ENCODE measurements around the gene ING5.

- TF ChIP-seq, protein P1, sequence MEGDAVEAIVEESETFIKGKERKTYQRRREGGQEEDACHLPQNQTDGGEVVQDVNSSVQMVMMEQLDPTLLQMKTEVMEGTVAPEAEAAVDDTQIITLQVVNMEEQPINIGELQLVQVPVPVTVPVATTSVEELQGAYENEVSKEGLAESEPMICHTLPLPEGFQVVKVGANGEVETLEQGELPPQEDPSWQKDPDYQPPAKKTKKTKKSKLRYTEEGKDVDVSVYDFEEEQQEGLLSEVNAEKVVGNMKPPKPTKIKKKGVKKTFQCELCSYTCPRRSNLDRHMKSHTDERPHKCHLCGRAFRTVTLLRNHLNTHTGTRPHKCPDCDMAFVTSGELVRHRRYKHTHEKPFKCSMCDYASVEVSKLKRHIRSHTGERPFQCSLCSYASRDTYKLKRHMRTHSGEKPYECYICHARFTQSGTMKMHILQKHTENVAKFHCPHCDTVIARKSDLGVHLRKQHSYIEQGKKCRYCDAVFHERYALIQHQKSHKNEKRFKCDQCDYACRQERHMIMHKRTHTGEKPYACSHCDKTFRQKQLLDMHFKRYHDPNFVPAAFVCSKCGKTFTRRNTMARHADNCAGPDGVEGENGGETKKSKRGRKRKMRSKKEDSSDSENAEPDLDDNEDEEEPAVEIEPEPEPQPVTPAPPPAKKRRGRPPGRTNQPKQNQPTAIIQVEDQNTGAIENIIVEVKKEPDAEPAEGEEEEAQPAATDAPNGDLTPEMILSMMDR (IDR thresholded peaks at IDR 0.05; ENCODE audit: extremely low read depth in 1 of 2, insufficient read depth in 1 of 2, low read depth in 1 of 2, low read length in 2 of 2): no peak
- no peak for TF ChIP-seq EZH2 (IDR thresholded peaks at IDR 0.05; ENCODE audit: borderline replicate concordance, low read depth, low read length, severe bottlenecking)
- TF ChIP-seq POLR2A (IDR thresholded peaks at IDR 0.05; ENCODE audit: low read depth, low read length): no peak
- no peak for TF ChIP-seq JUN (IDR thresholded peaks at IDR 0.05; ENCODE audit: borderline replicate concordance, insufficient read depth, insufficient read length, low read depth)
Measured at GRCh38 chr2:241665731-241666440, 36.0 kb upstream of the ING5 start.

All from endothelial cell of umbilical vein (primary cell).